CD4-positive, alpha-beta T cell (primary cell): Measurements from ENCODE around the gene MUC21. TPM values are rescaled to one million over a fixed set of nuclear protein-coding genes. Genes with fewer than 3 reads are reported as not detected.

ENCODE experiments used
- ATAC-seq: fragments of 200-7000 bp; cut with Tn5 transposase; one replicate; pipeline ENCODE4 v1.10.0; 2022; ENCODE audit warnings: mild to moderate bottlenecking; ENCODE audit not compliant: poor library complexity
- CTCF ChIA-PET: fragments of 350-600 bp; sonication (Branson Sonifier 250); formaldehyde crosslinking; loops from one replicate; lab custom pipeline; 2021; ENCODE audit warnings: antibody characterized with exemption, inconsistent platforms; lab: Charles Lee
- POLR2A ChIA-PET: fragments of 350-600 bp; sonication (Branson Sonifier 250); formaldehyde crosslinking; loops from one replicate; lab custom pipeline; 2021; ENCODE audit warnings: antibody characterized with exemption, inconsistent platforms; lab: Charles Lee
- DNase-seq, 14 experiments: peaks; one replicate each; pipeline ENCODE4 v3.0.0-alpha.2; 2013 to 2020; ENCODE audit warnings: mixed read lengths in 2 of 14
- H3K27ac ChIP-seq, 2 donors: one replicate each; pipeline versions ENCODE4 v1.5.1 to v1.7.0; 2013; ENCODE audit warnings: low read length in 2 of 2, low read depth in 1 of 2, mild to moderate bottlenecking in 1 of 2
- H3K27me3 ChIP-seq, 2 experiments: 1 replicate in 1 of 2; 2 replicates in 1 of 2; pipeline versions ENCODE4 v1.6.1 to v1.7.0; 2013; ENCODE audit warnings: low read length in 2 of 2, control low read depth in 1 of 2, mild to moderate bottlenecking in 1 of 2, moderate library complexity in 1 of 2; ENCODE audit not compliant: insufficient read depth in 2 of 2, control insufficient read depth in 1 of 2
- H3K36me3 ChIP-seq: one replicate; pipeline ENCODE4 v1.6.1; 2013; ENCODE audit warnings: low read length, control low read depth; ENCODE audit not compliant: insufficient read depth
- H3K4me1 ChIP-seq: one replicate; pipeline ENCODE4 v1.6.1; 2013; ENCODE audit warnings: low read length, control low read depth; ENCODE audit not compliant: insufficient read depth
- H3K4me3 ChIP-seq: one replicate; pipeline ENCODE4 v1.5.1; 2013; ENCODE audit warnings: mild to moderate bottlenecking, low read length, moderate library complexity
- H3K9me3 ChIP-seq, 2 experiments: 1 replicate in 1 of 2; 2 replicates in 1 of 2; pipeline versions ENCODE4 v1.6.1 to v1.7.0; 2013; ENCODE audit warnings: low read length in 2 of 2, mild to moderate bottlenecking in 2 of 2, control low read depth in 1 of 2, moderate library complexity in 1 of 2; ENCODE audit not compliant: control insufficient read depth in 1 of 2, insufficient read depth in 1 of 2
- H3K27ac Mint-ChIP-seq: one replicate; pipeline ENCODE4 v1.8.0; 2020; ENCODE audit warnings: mixed read lengths
- H3K27me3 Mint-ChIP-seq: one replicate; pipeline ENCODE4 v1.8.0; 2021; ENCODE audit warnings: mixed read lengths
- H3K36me3 Mint-ChIP-seq: one replicate; pipeline ENCODE4 v1.8.0; 2021; ENCODE audit warnings: low read depth, mixed read lengths
- H3K4me1 Mint-ChIP-seq: one replicate; pipeline ENCODE4 v1.8.0; 2021; ENCODE audit warnings: low read depth, mixed read lengths
- H3K4me3 Mint-ChIP-seq: one replicate; pipeline ENCODE4 v1.8.0; 2020; ENCODE audit warnings: mild to moderate bottlenecking, mixed read lengths
- H3K9me3 Mint-ChIP-seq: one replicate; pipeline ENCODE4 v1.8.0; 2020; ENCODE audit warnings: mixed read lengths
- intact Hi-C, 2 experiments: fragments of 100-400 bp; cut with DNase I in 1 of 2; cut with micrococcal nuclease in 1 of 2; formaldehyde crosslinking; loops; one replicate each; pipeline versions ENCODE4 v1.15.1 to v1.9.0; 2023 to 2025; cut with DNase I, micrococcal nuclease
- total RNA-seq, 174 experiments: library from RNA in 2 of 174; stranded (reverse) in 2 of 174; gene quantifications; one replicate each; pipeline ENCODE4 v1.2.3 and lab custom pipeline; 2021 to 2026
- TF ChIP-seq, protein P1 (sequence below): fragments of 200-600 bp; IDR thresholded peaks from one replicate; pipeline ENCODE4 v1.8.0; 2022; ENCODE audit warnings: antibody characterized with exemption, mild to moderate bottlenecking

The MUC21 gene
- total RNA-seq, 2 experiments from 2014 or later: not detected

DNA sequence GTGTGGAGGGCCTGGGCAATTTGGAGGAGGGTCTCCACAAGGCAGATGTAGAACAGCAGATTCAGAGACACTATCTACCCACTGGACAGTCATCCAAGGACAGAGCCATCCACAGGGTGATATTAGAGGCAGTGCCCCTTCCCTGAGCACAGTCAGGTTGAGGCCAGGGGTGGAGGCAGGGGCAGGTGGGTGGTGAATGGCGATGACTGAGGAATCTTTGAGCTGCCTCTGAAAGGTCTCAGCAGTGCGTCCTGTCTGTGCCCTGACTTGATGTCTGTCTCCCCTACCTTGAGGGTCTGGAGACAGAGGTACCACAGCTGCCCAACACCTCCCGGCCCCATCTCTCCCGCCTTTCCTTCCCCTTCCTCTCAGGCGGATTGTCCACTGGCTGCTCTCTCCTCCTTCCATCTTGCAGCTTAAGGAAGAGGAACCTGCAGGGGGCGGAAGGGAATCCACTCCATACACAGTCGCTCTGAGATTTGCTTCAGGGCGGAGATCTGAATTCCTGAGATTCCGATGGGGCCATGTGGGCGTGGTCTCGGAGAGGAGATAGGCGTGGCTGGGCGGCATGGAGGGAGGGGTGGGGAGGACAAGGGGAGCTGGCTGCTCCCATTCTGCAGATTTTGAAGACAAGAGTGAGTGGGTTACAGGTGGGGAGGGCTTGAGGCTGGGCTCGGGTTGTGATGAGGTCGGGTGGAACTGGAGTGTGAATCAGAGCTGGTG, 41.0 kb upstream of the MUC21 start:
- TF ChIP-seq, protein P1, sequence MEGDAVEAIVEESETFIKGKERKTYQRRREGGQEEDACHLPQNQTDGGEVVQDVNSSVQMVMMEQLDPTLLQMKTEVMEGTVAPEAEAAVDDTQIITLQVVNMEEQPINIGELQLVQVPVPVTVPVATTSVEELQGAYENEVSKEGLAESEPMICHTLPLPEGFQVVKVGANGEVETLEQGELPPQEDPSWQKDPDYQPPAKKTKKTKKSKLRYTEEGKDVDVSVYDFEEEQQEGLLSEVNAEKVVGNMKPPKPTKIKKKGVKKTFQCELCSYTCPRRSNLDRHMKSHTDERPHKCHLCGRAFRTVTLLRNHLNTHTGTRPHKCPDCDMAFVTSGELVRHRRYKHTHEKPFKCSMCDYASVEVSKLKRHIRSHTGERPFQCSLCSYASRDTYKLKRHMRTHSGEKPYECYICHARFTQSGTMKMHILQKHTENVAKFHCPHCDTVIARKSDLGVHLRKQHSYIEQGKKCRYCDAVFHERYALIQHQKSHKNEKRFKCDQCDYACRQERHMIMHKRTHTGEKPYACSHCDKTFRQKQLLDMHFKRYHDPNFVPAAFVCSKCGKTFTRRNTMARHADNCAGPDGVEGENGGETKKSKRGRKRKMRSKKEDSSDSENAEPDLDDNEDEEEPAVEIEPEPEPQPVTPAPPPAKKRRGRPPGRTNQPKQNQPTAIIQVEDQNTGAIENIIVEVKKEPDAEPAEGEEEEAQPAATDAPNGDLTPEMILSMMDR: no peak
- Histone ChIP-seq H3K9me3 (peaks cover 0 to 3% of the 10 kb centered on the region in 2 experiments), H3K4me1 (peaks cover 4% of the 10 kb centered on the region), H3K27ac (no peak overlapping the region), H3K36me3 (no peaks in the 10 kb centered on the region), H3K4me3 (no peak overlapping the region), H3K27me3 (peaks cover 38 to 46% of the 10 kb centered on the region in 2 experiments)
- no peak overlapping the region for H3K4me3 Mint-ChIP-seq
- peak in 3 of 14 experiments; percentile 16 to 33 (median 18) for DNase-seq
- no peaks in the 10 kb centered on the region for H3K36me3 Mint-ChIP-seq
- POLR2A ChIA-PET: interaction anchor here (1.1 kb wide), 1 partner anchor 100 kb away, joined by 3 read pairs; no protein-coding TSS in a partner anchor
- H3K27me3 Mint-ChIP-seq: peaks cover 71% of the 10 kb centered on the region
- no peaks in the 10 kb centered on the region for H3K9me3 Mint-ChIP-seq
- intact Hi-C loops: no loop called here
- no peak overlapping the region for H3K27ac Mint-ChIP-seq
- CTCF ChIA-PET: interaction anchor here (1.2 kb wide), 1 partner anchor 144 kb away, joined by 3 read pairs; no protein-coding TSS in a partner anchor
- ATAC-seq: no peak
- no peaks in the 10 kb centered on the region for H3K4me1 Mint-ChIP-seq

DNA sequence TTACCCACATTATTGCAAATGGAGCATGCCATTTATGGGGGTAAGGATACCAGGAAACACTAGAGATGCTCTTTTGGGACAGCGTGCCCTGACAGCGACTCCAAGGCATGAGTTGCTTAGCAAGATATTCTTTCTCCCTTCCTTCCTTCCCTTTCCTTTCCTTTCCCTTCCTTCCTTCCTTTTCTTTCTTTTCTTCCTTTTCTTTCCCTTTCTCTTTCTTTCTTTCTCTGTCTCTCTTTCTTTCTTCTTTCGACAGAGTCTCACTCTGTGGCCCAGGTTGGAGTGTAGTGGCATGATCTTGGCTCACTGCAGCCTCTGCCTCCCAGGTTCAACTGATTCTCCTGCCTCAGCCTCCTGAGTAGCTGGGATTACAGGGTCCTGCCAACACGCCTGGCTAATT, 39.5 kb upstream of the MUC21 start:
- no peaks in the 10 kb centered on the region for H3K9me3 Mint-ChIP-seq
- Histone ChIP-seq H3K9me3 (peaks cover 0 to 3% of the 10 kb centered on the region in 2 experiments), H3K27me3 (peaks cover 38 to 46% of the 10 kb centered on the region in 2 experiments), H3K36me3 (no peaks in the 10 kb centered on the region), H3K4me1 (peaks cover 4% of the 10 kb centered on the region), H3K4me3 (no peak overlapping the region), H3K27ac (no peak overlapping the region)
- H3K36me3 Mint-ChIP-seq: no peaks in the 10 kb centered on the region
- CTCF ChIA-PET: no interaction called here
- ATAC-seq (no peak), DNase-seq (no peak)
- H3K4me1 Mint-ChIP-seq: no peaks in the 10 kb centered on the region
- no peak overlapping the region for H3K4me3 Mint-ChIP-seq
- no peak overlapping the region for H3K27ac Mint-ChIP-seq
- H3K27me3 Mint-ChIP-seq: peaks cover 80% of the 10 kb centered on the region
- intact Hi-C loops: no loop called here
- POLR2A ChIA-PET: no interaction called here
- TF ChIP-seq, protein P1: no peak

- no peaks in the 10 kb centered on the region for H3K36me3 ChIP-seq
- H3K27me3 ChIP-seq: peaks cover 37 to 38% of the 10 kb centered on the region in 2 experiments
- Mint-ChIP-seq H3K36me3 (no peaks in the 10 kb centered on the region), H3K4me1 (no peaks in the 10 kb centered on the region), H3K27me3 (peaks cover 83% of the 10 kb centered on the region), H3K27ac (no peak overlapping the region), H3K9me3 (no peaks in the 10 kb centered on the region), H3K4me3 (no peak overlapping the region)
- TF ChIP-seq, protein P1: no peak
- DNase-seq: no peak
- intact Hi-C loops: no loop called here
- CTCF ChIA-PET: no interaction called here
- POLR2A ChIA-PET: no interaction called here
- peaks cover 0 to 3% of the 10 kb centered on the region in 2 experiments for H3K9me3 ChIP-seq
- H3K27ac ChIP-seq: no peak overlapping the region
- H3K4me1 ChIP-seq: peaks cover 4% of the 10 kb centered on the region
- no peak overlapping the region for H3K4me3 ChIP-seq
- ATAC-seq: no peak
Observed at GRCh38 chr6:30945281-30945680, 38.2 kb upstream of the MUC21 start.
